GM18507 (cell line): ENCODE results near the gene RRP9.
"Not testable (repeated sequence)": the region's sequence is repeated elsewhere in the genome, so short reads cannot be mapped to it uniquely, and the experiment has no call there.

Experiments
- DNase-seq: peaks from one replicate; pipeline ENCODE4 v3.0.0; 2011; ENCODE audit warnings: low read depth; ENCODE audit not compliant: insufficient read length; ENCODE audit errors: extremely low spot score
- FAIRE-seq: peaks from 2 replicates; lab custom pipeline; 2011; peaks lifted over from hg19 to GRCh38; lab: Jason Lieb, UNC

RRP9 gene

GRCh38 chr3:51929420-51930003 is 12.2 kb downstream of the RRP9 start:
- FAIRE-seq (no peak), DNase-seq (no peak)

DNA sequence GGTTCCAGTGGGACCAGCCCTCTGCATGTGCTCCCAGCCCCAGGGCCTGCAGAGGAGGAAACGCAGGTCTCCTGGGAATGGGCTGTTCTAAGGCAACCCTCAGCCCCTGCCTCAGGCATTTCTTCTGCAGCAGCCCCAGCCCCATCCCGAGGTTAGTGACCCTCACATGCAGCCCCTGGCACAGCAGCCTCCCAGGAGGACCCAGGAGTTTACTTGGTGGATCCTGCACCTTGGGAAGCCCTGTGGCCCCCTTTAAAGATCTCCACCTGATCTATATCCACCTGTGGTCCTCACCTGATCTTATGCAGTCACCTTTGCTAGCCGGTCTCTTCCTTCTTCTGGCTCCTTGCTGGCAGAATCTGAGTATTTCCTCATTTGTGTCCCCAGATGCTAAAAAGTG is 12.7 kb downstream of the RRP9 start:
- not testable (repeated sequence) for FAIRE-seq, DNase-seq

DNA sequence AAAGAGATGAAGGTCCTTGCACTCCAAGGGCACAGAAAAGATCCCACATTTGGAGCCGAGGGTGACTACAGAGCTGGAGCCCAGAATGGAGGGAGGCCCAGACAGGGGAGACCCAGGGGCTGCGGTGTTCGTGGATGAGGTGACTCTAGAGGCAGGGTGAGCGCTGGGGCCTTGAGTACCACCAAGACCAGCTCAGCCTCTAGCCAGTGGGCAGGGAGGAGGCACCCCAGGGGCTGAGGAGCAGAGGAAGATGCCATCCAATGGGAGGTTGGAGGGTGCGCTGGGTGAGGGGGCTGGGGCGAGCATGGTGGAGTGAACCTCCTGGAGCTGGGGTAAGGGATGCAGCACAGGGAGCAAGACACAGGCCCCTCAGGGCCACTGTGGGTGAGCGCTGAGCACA is 13.3 kb downstream of the RRP9 start:
- FAIRE-seq = no peak
- DNase-seq = no peak

DNA sequence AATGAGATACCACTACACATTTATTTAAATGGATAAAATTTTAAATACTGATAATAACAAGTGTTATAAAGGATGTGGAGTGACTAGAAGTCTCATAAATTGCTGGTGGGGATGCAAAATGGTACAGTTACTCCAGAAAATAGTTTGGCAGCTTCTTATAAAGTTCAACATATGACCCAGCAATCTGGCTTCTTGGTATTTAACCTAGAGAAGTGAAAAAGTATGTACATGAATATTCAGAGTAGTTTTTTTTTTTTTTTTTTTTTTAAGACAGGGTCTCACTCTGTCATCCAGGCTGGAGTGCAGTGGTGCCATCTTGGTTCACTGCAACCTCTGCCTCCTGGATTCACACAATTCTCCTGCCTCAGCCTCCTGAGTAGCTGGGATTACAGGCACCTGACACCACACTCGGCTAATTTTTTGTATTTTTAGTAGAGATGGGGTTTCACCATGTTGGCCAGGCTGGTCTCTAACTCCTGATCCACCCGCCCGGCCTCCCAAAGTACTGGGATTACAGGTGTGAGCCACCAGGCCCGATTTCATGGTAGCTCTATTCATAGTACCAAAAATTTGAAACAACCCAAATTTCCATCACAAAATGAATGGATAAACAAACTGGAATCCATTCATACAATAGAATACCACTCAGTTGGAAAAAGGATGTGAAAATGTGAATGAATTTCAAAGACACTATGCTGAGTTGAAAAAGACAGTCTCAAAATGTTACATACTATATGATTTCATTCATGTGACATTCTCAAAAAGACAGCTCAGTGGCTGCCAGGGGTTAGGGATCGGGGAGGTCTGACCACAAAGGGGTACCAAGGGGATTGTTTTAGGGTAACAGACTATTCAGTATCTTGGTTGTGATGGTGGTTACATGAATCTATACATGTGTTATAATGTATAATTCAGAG is 14.4 kb downstream of the RRP9 start:
- FAIRE-seq (no peak), DNase-seq (no peak)

DNA sequence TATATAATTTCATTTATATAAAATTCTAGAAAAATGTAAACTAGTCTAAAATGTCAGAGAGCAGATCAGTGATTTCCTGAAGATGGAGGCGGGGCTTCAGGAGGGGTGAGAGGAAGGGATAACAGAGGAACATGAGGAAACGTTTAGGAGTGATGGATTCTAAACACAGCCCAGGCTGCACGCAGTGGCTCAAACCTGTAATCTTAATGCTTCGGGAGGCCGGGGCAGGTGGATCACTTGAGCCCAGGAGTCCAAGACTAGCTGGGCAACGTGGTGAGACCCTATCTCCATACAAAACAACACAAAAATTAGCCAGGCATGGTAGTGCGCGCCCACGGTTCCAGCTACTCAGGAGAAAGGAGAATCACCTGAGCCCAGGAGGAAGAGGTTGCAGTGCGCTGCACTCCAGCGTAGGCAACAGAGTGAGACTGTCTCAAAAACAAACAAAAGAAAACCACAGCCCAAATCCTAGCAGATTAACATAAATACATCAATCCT is 20.6 kb downstream of the RRP9 start:
- no peak for DNase-seq
- no peak for FAIRE-seq

- FAIRE-seq (no peak), DNase-seq (no peak)
These were observed 25.3 kb downstream of the RRP9 start for GRCh38 chr3:51916418-51916817.

- FAIRE-seq (no peak), DNase-seq (no peak)
These were observed 33.7 kb downstream of the RRP9 start for GRCh38 chr3:51908026-51908425.

- FAIRE-seq = no peak
These were observed 37.5 kb downstream of the RRP9 start for GRCh38 chr3:51904034-51904823.

DNA sequence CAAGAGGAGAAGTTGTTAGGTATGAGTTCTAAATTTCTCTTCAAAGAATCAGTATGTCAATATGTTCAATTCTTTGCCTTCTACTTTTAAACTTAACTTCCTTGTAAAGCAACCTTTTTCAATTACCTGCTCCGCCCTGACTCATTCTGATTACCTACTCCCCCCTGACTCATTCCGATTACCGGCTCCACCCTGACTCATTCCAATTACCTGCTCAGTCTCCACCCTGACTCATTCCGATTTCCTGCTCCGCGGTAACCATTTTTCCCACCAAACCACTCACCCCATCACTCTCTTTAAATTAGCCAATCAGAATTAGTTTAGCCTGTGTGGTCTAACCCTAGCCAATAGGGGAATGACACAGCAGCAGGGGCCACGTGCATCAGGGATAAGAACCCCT is 39.3 kb downstream of the RRP9 start:
- not testable (repeated sequence) for FAIRE-seq, DNase-seq

More at GRCh38 chr3:51904034-51904823, 37.5 kb downstream of the RRP9 start:
- DNase-seq = no peak

GRCh38 chr3:51900043-51900442 is 41.7 kb downstream of the RRP9 start:
- DNase-seq, FAIRE-seq: not testable (repeated sequence)

DNA sequence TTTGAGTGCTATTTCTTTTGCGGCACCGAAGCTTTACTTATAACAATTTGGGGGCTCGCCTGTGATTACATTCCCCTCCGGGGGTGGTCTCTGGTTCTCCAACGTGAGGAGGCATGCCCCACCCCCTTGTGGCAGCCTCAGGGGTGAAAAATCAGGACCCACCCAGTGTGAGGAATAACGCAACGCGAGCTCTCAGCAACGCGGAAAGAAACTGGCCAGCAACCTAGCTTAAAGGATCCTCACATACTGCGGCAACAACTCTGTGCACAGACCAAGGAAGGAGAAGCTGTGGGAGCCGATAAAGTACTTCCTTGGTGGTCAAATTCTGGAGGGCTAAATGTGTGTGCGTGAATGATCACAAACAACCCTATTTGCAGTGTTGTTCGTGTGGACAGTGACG is 44.3 kb downstream of the RRP9 start:
- DNase-seq = no peak
- FAIRE-seq = no peak

- DNase-seq = no peak
These were observed 44.9 kb downstream of the RRP9 start for GRCh38 chr3:51896607-51897305.

GRCh38 chr3:51894939-51895338 is 46.8 kb downstream of the RRP9 start:
- DNase-seq (no peak), FAIRE-seq (no peak)

More at GRCh38 chr3:51896607-51897305, 44.9 kb downstream of the RRP9 start:
- no peak for FAIRE-seq

- no peak for DNase-seq
- FAIRE-seq = no peak
These were observed 47.3 kb downstream of the RRP9 start for GRCh38 chr3:51894391-51894790.

DNA sequence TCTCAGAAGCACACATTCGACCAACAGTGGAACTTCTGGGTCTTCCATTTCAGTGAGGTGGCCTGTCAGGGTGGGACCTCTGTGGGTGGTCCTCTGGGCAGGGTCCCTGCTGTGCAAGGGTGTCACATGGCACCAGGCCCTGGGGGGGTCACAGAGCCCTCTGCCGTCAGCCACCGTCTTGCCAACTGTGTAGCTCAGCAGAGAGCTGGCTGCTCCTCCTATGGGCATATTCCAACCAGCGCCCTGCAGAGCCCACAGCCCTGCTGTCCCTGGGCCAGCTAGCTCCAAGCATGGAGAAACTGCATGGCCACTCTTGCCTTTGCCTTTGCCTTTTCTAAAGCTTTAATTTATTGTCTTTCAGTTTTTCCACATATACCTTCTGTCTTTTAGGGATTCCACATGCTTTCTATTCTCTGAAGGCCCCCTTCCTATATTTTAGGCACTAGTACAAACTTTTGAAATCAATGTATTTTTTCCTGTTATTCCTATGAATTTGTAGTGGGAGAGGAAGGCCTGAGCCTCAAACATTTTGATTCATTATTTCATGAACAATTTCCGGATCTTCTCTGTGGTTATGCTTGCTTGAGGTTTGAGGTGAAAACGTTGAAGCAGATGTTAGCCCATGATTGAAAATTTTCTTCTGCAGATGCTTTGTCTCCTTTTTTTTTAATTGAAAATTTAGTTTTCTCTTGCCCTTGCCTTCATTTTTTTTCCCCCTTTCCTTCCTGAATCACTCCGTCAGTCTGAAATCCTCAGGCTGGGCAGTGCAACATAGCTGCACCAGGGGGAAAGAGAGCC is 50.3 kb downstream of the RRP9 start:
- no peak for DNase-seq
- FAIRE-seq = no peak

DNA sequence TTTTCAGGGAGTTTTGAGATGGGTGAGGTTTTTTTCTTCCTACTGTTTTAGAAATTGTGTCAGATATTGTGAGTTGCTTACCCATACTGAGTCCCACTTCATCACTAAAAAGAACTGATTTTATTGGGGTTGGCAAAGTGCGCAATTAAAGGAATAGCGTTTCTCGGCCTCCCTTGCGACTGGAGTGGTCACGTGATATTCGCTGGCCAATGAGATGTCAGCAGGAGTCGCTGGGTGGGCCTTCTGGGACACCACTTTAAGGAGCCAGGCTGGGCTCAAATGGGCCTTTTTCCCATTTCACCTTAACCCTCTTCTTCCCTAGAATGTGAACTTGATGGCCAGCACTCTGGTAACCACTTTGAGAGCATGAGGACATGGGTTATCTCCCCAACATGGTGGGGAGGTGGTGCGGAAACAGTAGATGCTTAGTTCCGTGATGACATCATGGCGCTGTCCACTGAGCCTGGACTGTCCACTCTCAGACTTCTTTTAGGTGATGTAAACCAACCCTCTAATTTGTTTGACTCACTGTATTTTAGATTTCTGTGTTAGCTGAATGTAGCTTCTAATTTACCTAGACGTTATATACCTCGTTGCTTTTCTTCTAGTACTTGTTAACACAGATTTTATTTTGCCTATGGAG is 53.1 kb downstream of the RRP9 start:
- FAIRE-seq (no peak), DNase-seq (no peak)

DNA sequence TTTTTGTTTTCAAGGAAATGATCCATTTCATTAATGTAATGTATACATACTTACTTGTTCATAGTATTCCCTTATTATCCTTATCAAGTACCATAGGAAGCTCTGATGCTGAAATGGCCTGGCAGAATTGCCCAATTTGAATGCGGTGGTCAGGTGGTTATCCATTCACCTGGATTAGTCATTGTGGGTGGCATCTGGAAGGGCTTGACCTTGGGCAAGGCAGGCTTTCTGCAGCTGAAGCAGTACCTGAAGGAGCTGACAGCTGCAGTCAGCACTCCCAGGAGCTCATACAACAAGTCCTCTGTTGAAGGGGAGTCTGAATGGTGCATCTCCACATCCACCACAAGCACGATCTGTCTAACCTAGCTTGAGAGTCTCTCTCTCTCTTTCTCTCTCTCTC is 54.1 kb downstream of the RRP9 start:
- FAIRE-seq = no peak
- no peak for DNase-seq

DNA sequence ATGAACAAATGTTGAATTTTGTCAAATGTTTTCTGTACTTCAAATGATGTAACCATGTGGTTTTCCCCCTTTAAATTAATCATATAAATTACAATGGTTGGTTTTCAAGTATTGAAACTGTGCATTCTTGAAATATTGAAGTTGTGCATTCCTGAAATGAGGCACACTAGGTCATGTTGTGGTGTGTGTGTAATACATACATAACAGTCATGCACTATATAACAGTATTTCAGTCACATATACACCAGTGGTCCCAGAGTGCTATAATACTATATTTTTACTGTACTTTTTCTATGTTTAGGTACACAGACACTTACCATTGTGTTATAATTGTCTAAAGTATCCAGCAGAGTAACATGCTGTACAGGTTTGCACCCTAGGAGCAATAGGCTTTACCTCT is 55.3 kb downstream of the RRP9 start:
- DNase-seq (no peak), FAIRE-seq (no peak)
